ENCODE results near the gene COQ4.
A peak's percentile ranks its signal among the peaks of the same experiment; 100 is the strongest.

The COQ4 gene

DNA sequence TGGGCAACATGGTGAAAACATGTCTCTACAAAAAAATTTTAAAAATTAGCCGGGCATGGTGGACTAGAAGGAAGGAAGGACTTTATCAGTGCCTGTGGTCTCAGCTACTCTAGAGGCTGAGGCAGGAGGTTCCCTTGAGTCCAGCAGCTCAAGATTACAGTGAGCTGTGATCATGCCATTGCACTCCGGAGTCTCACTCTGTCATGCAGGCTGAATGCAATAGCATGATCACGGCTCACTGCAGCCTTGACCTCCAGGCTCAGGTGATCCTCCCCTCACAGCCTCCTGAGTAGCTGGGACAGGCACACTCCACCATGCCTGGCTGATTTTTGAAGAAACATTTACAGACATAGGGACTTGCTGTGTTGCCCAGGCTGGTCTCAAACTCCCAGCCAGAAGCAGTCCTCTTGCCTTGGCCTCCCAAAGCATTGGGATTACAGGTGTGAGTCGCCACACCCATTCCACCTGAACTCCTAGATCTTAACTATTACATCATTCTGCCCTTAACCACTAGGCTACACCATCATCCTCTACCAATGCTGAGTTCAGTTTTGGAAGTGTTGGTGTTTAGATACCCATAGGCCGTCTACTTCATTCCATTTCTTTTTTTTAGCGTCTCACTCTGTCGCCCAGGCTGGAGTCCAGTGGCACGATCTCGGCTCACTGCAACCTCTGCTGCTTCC lies 46.5 kb downstream of the COQ4 start:
- H3K36me3 ChIP-seq (ENCODE audit: insufficient read depth, low read length), result no peaks in the 10 kb centered on the region
- H3K4me1 ChIP-seq (ENCODE audit: insufficient read depth, low read length), result peaks cover 12% of the 10 kb centered on the region
- H3K9me3 ChIP-seq (ENCODE audit: control insufficient read depth, insufficient read depth, low read length), result no peaks in the 10 kb centered on the region
- no peak overlapping the region for H3K9ac ChIP-seq (ENCODE audit: low read depth, low read length)

GRCh38 chr9:128370367-128370751 lies 47.7 kb downstream of the COQ4 start:
- H3K36me3 ChIP-seq (ENCODE audit: insufficient read depth, low read length), result no peaks in the 10 kb centered on the region
- peak overlapping the region; percentile 69 for H3K9ac ChIP-seq (ENCODE audit: low read depth, low read length)
- peaks cover 5% of the 10 kb centered on the region for H3K4me1 ChIP-seq (ENCODE audit: insufficient read depth, low read length)

GRCh38 chr9:128370752-128371629 lies 48.4 kb downstream of the COQ4 start, which contains the start of gene URM1:
Gene URM1, plus strand, starts transcription at chr9:128371374. Its CDS starts 7 bp downstream, at chr9:128371381.
- Histone ChIP-seq H3K36me3 (ENCODE audit: insufficient read depth, low read length) (no peaks in the 10 kb centered on the region), H3K9ac (ENCODE audit: low read depth, low read length) (peak within 1 kb of the TSS; percentile 69), H3K9me3 (ENCODE audit: control insufficient read depth, insufficient read depth, low read length) (no peaks in the 10 kb centered on the region), H3K4me1 (ENCODE audit: insufficient read depth, low read length) (0 out of 2 replicates have a peak, but pooled peaks cover 3% of the 10 kb centered on the region)

More at GRCh38 chr9:128370367-128370751, 47.7 kb downstream of the COQ4 start:
- no peaks in the 10 kb centered on the region for H3K9me3 ChIP-seq (ENCODE audit: control insufficient read depth, insufficient read depth, low read length)

- Histone ChIP-seq H3K4me1 (ENCODE audit: insufficient read depth, low read length) (0 out of 2 replicates have a peak, but pooled peaks cover 5% of the 10 kb centered on the region), H3K36me3 (ENCODE audit: insufficient read depth, low read length) (no peaks in the 10 kb centered on the region), H3K9ac (ENCODE audit: low read depth, low read length) (peak overlapping the region; percentile 69), H3K9me3 (ENCODE audit: control insufficient read depth, insufficient read depth, low read length) (no peaks in the 10 kb centered on the region)
These were observed 49.0 kb downstream of the COQ4 start for GRCh38 chr9:128371630-128372117.

DNA sequence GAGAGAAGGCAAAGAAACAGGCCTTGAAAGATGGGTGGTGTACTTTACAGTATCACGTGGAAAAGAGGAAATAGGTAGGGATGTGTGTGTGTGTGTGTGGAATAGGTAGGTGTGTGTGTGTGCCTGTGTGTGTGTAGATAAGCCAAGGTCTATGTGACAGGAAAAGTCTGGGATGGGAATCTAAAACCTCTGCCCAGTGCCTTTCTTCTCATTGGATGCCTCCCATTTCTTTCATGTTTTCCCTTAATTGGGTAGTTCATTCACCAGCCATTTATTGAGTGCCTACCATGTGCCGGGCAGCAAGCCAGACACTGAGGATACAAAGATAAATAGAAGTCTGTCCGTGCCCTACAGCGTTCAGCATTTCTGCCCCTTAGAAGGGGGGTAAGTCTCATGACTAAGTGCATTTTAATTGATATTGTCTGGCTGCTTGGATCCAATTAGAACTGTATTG lies 49.6 kb downstream of the COQ4 start:
- Histone ChIP-seq H3K36me3 (ENCODE audit: insufficient read depth, low read length) (no peaks in the 10 kb centered on the region), H3K4me1 (ENCODE audit: insufficient read depth, low read length) (0 out of 2 replicates have a peak, but pooled peaks cover 5% of the 10 kb centered on the region), H3K9me3 (ENCODE audit: control insufficient read depth, insufficient read depth, low read length) (no peaks in the 10 kb centered on the region), H3K9ac (ENCODE audit: low read depth, low read length) (peak overlapping the region; percentile 69; the same call in 1 of the 2 replicates)

GRCh38 chr9:128372784-128373183 lies 50.1 kb downstream of the COQ4 start:
- Histone ChIP-seq H3K9ac (ENCODE audit: low read depth, low read length) (no peak overlapping the region), H3K4me1 (ENCODE audit: insufficient read depth, low read length) (0 out of 2 replicates have a peak, but pooled peaks cover 5% of the 10 kb centered on the region), H3K9me3 (ENCODE audit: control insufficient read depth, insufficient read depth, low read length) (no peaks in the 10 kb centered on the region), H3K36me3 (ENCODE audit: insufficient read depth, low read length) (no peaks in the 10 kb centered on the region)

GRCh38 chr9:128374221-128374675 lies 51.6 kb downstream of the COQ4 start:
- Histone ChIP-seq H3K36me3 (ENCODE audit: insufficient read depth, low read length) (no peaks in the 10 kb centered on the region; the same call in 1 of the 2 replicates), H3K9me3 (ENCODE audit: control insufficient read depth, insufficient read depth, low read length) (no peaks in the 10 kb centered on the region), H3K9ac (ENCODE audit: low read depth, low read length) (no peak overlapping the region), H3K4me1 (ENCODE audit: insufficient read depth, low read length) (0 out of 2 replicates have a peak, but pooled peaks cover 5% of the 10 kb centered on the region)

GRCh38 chr9:128375865-128376264 lies 53.2 kb downstream of the COQ4 start:
- Histone ChIP-seq H3K36me3 (ENCODE audit: insufficient read depth, low read length) (no peaks in the 10 kb centered on the region; the same call in 1 of the 2 replicates), H3K4me1 (ENCODE audit: insufficient read depth, low read length) (0 out of 2 replicates have a peak, but pooled peaks cover 5% of the 10 kb centered on the region), H3K9ac (ENCODE audit: low read depth, low read length) (no peak overlapping the region; the same call in 1 of the 2 replicates), H3K9me3 (ENCODE audit: control insufficient read depth, insufficient read depth, low read length) (no peaks in the 10 kb centered on the region)

GRCh38 chr9:128382261-128382660 lies 59.6 kb downstream of the COQ4 start:
- Histone ChIP-seq H3K9ac (ENCODE audit: low read depth, low read length) (no peak overlapping the region), H3K36me3 (ENCODE audit: insufficient read depth, low read length) (no peaks in the 10 kb centered on the region; the same call in 1 of the 2 replicates)

GRCh38 chr9:128383007-128383753 lies 60.5 kb downstream of the COQ4 start:
- no peak overlapping the region; the same call in 1 of the 2 replicates for H3K9ac ChIP-seq (ENCODE audit: low read depth, low read length)
- no peaks in the 10 kb centered on the region; the same call in 1 of the 2 replicates for H3K36me3 ChIP-seq (ENCODE audit: insufficient read depth, low read length)
- H3K4me1 ChIP-seq (ENCODE audit: insufficient read depth, low read length), result peaks cover 45% of the 10 kb centered on the region
- H3K9me3 ChIP-seq (ENCODE audit: control insufficient read depth, insufficient read depth, low read length), result no peaks in the 10 kb centered on the region

More at GRCh38 chr9:128382261-128382660, 59.6 kb downstream of the COQ4 start:
- H3K9me3 ChIP-seq (ENCODE audit: control insufficient read depth, insufficient read depth, low read length), result no peaks in the 10 kb centered on the region
- H3K4me1 ChIP-seq (ENCODE audit: insufficient read depth, low read length), result peaks cover 45% of the 10 kb centered on the region

All from ES-I3 (cell line).